ENCODE measurements around the gene SMC6. TPM values are rescaled to one million over a fixed set of nuclear protein-coding genes. Genes with fewer than 3 reads are reported as not detected.
A peak's percentile ranks its signal among the peaks of the same experiment; 100 is the strongest.

Gene SMC6
- total RNA-seq, 1 experiment from 2014 or later: 46.7 TPM

DNA sequence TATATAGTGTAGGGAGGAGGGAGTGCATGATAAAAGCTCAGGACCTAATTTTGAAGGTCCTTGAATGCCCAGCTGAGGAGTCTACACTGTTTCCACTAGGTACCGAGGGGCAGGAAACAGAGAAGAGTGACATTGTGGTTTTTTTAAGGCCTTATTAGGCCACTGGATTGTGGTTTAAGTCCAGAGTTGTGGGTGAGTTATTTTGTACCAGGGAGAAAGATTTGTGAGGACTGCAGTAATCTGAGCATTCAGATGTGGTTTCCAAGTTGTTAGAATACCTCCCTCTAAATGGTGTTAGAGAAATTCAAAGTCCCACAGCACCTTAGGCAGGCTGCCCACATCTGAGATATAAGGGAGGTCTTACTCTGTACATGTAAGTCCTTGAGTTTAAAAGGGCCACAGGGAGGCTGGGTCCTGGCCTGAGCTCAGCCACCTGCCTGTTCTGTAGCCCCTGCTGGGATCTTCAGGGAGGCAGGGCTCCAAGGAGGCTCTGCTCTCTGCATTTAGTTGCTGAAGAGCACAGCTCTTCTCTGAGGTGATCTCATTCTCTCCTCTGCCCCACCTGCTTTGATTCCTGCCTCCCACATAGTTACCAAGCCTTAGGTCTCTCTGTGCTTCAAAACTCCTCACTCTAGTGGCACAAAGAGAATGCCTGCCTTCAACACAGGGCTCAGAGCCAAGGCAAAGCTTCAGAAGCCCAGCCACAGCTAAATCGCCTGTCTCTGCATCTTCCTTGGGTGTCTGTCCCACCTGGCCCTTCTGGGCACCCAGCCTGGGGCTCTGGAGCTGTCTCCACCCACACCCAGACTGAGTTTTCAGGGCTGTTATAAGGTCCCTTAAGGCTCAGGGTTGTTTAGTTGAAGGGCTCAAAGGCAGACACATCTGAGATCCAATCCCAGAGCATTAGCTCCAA lies 125.0 kb downstream of the SMC6 start:
- Mint-ChIP-seq H3K27ac (peak overlapping the region; percentile 89), H3K4me3 (no peak overlapping the region), H3K4me1 (peaks cover 41% of the 10 kb centered on the region), H3K27me3 (ENCODE audit: low read depth) (no peaks in the 10 kb centered on the region), H3K9me3 (peaks cover 41% of the 10 kb centered on the region), H3K36me3 (peaks cover 80% of the 10 kb centered on the region)
- TF ChIP-seq ZNF396 (CRISPR knock-in tag; IDR thresholded peaks at IDR 0.05; ENCODE audit: borderline replicate concordance) (no peak), ZNF423 (CRISPR knock-in tag; IDR thresholded peaks at IDR 0.05) (no peak), TEAD4 (CRISPR knock-in tag; IDR thresholded peaks at IDR 0.05) (no peak), CREB1 (CRISPR knock-in tag; IDR thresholded peaks at IDR 0.05) (no peak)
- TF ChIP-seq, protein P1, sequence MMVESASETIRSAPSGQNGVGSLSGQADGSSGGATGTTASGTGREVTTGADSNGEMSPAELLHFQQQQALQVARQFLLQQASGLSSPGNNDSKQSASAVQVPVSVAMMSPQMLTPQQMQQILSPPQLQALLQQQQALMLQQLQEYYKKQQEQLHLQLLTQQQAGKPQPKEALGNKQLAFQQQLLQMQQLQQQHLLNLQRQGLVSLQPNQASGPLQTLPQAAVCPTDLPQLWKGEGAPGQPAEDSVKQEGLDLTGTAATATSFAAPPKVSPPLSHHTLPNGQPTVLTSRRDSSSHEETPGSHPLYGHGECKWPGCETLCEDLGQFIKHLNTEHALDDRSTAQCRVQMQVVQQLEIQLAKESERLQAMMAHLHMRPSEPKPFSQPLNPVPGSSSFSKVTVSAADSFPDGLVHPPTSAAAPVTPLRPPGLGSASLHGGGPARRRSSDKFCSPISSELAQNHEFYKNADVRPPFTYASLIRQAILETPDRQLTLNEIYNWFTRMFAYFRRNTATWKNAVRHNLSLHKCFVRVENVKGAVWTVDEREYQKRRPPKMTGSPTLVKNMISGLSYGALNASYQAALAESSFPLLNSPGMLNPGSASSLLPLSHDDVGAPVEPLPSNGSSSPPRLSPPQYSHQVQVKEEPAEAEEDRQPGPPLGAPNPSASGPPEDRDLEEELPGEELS (CRISPR knock-in tag; IDR thresholded peaks at IDR 0.05): no peak
- CTCF ChIA-PET: interaction anchor here (1.9 kb wide), 1 partner anchor 17 kb away, joined by 6 read pairs; no protein-coding TSS in a partner anchor
- DNase-seq (ENCODE audit: low spot score) (no peak), ATAC-seq (no peak; the same call in 1 of the 2 replicates)
- POLR2A ChIA-PET: interaction anchor here (1.0 to 1.1 kb wide), 2 partner anchors 8 to 15 kb away, joined by 3 read pairs; no protein-coding TSS in a partner anchor

DNA sequence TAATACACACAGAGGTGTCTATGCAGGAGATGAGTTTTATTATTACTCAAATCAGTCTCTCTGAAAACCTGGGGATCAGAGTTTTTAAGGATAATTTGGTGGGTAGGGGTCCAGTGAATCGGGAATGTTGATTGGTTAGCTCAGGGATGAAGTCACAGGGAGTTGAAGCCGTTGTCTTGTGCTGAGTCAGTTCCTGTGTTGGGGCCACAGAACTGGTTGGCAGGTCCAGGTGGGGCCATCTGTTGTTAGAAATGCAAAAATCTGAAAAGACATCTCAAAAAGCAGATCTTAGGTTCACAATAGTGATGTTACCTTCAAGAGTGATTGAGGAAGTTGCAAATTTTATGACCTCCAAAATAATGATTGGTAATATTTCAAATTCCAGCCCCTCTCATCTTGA lies 126.2 kb downstream of the SMC6 start:
- DNase-seq (ENCODE audit: low spot score): no peak
- peaks cover 35% of the 10 kb centered on the region for H3K4me1 Mint-ChIP-seq
- no peak for ATAC-seq
- H3K27me3 Mint-ChIP-seq (ENCODE audit: low read depth): no peaks in the 10 kb centered on the region
- TF ChIP-seq, protein P2, sequence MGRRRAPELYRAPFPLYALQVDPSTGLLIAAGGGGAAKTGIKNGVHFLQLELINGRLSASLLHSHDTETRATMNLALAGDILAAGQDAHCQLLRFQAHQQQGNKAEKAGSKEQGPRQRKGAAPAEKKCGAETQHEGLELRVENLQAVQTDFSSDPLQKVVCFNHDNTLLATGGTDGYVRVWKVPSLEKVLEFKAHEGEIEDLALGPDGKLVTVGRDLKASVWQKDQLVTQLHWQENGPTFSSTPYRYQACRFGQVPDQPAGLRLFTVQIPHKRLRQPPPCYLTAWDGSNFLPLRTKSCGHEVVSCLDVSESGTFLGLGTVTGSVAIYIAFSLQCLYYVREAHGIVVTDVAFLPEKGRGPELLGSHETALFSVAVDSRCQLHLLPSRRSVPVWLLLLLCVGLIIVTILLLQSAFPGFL (CRISPR knock-in tag; IDR thresholded peaks at IDR 0.05; ENCODE audit: borderline replicate concordance): no peak
- no peak for TF ChIP-seq OVOL2 (CRISPR knock-in tag; IDR thresholded peaks at IDR 0.05; ENCODE audit: borderline replicate concordance)
- TF ChIP-seq NR2C2 (CRISPR knock-in tag; IDR thresholded peaks at IDR 0.05): no peak
- H3K36me3 Mint-ChIP-seq: peaks cover 80% of the 10 kb centered on the region
- POLR2A ChIA-PET: no interaction called here
- 0 out of 2 replicates have a peak overlapping the region, but pooled peaks have one; percentile 10 for H3K27ac Mint-ChIP-seq
- H3K9me3 Mint-ChIP-seq: peaks cover 35% of the 10 kb centered on the region
- CTCF ChIA-PET: no interaction called here
- no peak overlapping the region for H3K4me3 Mint-ChIP-seq

DNA sequence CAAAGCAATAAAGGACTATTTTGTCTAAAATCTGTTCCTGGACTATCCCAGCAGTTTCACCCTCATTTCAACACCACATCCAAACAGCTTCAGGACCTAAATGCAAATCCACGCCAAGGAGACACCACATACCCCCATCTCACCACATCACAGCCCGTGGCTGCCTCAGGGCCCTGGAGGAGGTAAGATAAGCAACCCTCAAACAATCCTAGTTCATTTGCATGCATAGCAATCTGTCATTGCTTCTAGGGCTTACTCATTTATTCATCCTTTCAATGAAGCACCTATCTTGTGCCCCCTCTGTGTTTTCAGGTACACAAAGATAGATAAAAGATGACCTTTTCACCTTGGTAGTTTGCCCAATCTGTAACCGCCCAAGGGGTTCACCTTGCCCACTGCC lies 126.6 kb downstream of the SMC6 start:
- ChIA-PET CTCF (no interaction called here), POLR2A (no interaction called here)
- Mint-ChIP-seq H3K27ac (0 out of 2 replicates have a peak overlapping the region, but pooled peaks have one; percentile 14), H3K27me3 (ENCODE audit: low read depth) (no peaks in the 10 kb centered on the region), H3K4me3 (no peak overlapping the region), H3K9me3 (peaks cover 35% of the 10 kb centered on the region), H3K36me3 (peaks cover 80% of the 10 kb centered on the region), H3K4me1 (peaks cover 35% of the 10 kb centered on the region)
- ATAC-seq (no peak), DNase-seq (ENCODE audit: low spot score) (no peak)
- TF ChIP-seq, protein P3, sequence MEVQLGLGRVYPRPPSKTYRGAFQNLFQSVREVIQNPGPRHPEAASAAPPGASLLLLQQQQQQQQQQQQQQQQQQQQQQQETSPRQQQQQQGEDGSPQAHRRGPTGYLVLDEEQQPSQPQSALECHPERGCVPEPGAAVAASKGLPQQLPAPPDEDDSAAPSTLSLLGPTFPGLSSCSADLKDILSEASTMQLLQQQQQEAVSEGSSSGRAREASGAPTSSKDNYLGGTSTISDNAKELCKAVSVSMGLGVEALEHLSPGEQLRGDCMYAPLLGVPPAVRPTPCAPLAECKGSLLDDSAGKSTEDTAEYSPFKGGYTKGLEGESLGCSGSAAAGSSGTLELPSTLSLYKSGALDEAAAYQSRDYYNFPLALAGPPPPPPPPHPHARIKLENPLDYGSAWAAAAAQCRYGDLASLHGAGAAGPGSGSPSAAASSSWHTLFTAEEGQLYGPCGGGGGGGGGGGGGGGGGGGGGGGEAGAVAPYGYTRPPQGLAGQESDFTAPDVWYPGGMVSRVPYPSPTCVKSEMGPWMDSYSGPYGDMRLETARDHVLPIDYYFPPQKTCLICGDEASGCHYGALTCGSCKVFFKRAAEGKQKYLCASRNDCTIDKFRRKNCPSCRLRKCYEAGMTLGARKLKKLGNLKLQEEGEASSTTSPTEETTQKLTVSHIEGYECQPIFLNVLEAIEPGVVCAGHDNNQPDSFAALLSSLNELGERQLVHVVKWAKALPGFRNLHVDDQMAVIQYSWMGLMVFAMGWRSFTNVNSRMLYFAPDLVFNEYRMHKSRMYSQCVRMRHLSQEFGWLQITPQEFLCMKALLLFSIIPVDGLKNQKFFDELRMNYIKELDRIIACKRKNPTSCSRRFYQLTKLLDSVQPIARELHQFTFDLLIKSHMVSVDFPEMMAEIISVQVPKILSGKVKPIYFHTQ (CRISPR knock-in tag; IDR thresholded peaks at IDR 0.05): no peak
- TF ChIP-seq NR1H2 (CRISPR knock-in tag; IDR thresholded peaks at IDR 0.05) (no peak), NFATC4 (CRISPR knock-in tag; IDR thresholded peaks at IDR 0.05) (no peak), ZNF317 (CRISPR knock-in tag; IDR thresholded peaks at IDR 0.05; ENCODE audit: borderline replicate concordance, low read depth) (no peak)
- TF ChIP-seq, protein P4, sequence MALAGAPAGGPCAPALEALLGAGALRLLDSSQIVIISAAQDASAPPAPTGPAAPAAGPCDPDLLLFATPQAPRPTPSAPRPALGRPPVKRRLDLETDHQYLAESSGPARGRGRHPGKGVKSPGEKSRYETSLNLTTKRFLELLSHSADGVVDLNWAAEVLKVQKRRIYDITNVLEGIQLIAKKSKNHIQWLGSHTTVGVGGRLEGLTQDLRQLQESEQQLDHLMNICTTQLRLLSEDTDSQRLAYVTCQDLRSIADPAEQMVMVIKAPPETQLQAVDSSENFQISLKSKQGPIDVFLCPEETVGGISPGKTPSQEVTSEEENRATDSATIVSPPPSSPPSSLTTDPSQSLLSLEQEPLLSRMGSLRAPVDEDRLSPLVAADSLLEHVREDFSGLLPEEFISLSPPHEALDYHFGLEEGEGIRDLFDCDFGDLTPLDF (CRISPR knock-in tag; IDR thresholded peaks at IDR 0.05): no peak
- TF ChIP-seq, protein P5, sequence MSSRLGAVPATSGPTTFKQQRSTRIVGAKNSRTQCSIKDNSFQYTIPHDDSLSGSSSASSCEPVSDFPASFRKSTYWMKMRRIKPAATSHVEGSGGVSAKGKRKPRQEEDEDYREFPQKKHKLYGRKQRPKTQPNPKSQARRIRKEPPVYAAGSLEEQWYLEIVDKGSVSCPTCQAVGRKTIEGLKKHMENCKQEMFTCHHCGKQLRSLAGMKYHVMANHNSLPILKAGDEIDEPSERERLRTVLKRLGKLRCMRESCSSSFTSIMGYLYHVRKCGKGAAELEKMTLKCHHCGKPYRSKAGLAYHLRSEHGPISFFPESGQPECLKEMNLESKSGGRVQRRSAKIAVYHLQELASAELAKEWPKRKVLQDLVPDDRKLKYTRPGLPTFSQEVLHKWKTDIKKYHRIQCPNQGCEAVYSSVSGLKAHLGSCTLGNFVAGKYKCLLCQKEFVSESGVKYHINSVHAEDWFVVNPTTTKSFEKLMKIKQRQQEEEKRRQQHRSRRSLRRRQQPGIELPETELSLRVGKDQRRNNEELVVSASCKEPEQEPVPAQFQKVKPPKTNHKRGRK (CRISPR knock-in tag; IDR thresholded peaks at IDR 0.05; ENCODE audit: borderline replicate concordance): no peak
- TF ChIP-seq, protein P6, sequence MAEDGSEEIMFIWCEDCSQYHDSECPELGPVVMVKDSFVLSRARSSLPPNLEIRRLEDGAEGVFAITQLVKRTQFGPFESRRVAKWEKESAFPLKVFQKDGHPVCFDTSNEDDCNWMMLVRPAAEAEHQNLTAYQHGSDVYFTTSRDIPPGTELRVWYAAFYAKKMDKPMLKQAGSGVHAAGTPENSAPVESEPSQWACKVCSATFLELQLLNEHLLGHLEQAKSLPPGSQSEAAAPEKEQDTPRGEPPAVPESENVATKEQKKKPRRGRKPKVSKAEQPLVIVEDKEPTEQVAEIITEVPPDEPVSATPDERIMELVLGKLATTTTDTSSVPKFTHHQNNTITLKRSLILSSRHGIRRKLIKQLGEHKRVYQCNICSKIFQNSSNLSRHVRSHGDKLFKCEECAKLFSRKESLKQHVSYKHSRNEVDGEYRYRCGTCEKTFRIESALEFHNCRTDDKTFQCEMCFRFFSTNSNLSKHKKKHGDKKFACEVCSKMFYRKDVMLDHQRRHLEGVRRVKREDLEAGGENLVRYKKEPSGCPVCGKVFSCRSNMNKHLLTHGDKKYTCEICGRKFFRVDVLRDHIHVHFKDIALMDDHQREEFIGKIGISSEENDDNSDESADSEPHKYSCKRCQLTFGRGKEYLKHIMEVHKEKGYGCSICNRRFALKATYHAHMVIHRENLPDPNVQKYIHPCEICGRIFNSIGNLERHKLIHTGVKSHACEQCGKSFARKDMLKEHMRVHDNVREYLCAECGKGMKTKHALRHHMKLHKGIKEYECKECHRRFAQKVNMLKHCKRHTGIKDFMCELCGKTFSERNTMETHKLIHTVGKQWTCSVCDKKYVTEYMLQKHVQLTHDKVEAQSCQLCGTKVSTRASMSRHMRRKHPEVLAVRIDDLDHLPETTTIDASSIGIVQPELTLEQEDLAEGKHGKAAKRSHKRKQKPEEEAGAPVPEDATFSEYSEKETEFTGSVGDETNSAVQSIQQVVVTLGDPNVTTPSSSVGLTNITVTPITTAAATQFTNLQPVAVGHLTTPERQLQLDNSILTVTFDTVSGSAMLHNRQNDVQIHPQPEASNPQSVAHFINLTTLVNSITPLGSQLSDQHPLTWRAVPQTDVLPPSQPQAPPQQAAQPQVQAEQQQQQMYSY (CRISPR knock-in tag; IDR thresholded peaks at IDR 0.05): no peak
- TF ChIP-seq, protein P7, sequence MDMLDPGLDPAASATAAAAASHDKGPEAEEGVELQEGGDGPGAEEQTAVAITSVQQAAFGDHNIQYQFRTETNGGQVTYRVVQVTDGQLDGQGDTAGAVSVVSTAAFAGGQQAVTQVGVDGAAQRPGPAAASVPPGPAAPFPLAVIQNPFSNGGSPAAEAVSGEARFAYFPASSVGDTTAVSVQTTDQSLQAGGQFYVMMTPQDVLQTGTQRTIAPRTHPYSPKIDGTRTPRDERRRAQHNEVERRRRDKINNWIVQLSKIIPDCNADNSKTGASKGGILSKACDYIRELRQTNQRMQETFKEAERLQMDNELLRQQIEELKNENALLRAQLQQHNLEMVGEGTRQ (CRISPR knock-in tag; IDR thresholded peaks at IDR 0.05): no peak
